ENCODE results near the gene ID4. TPM values are rescaled to one million over a fixed set of nuclear protein-coding genes. Genes with fewer than 3 reads are reported as not detected.

Gene ID4
- total and polyA plus RNA-seq, 4 donors: 58.6 to 247 (median 98.2) TPM

- H3K4me1 ChIP-seq (ENCODE audit: control insufficient read depth in 1 of 2, insufficient read depth in 2 of 2, low read length in 2 of 2): peaks cover 0 to 1% of the 10 kb centered on the region in 2 donors
- no peak overlapping the region for H3K4me3 ChIP-seq (ENCODE audit: low read length in 2 of 2)
- no peaks in the 10 kb centered on the region for H3K27me3 ChIP-seq (ENCODE audit: control insufficient read depth in 1 of 2, insufficient read depth in 2 of 2, low read length in 1 of 2)
- H3K36me3 ChIP-seq (ENCODE audit: control insufficient read depth in 1 of 2, insufficient read depth in 2 of 2, low read length in 1 of 2): no peaks in the 10 kb centered on the region
- 79 to 87% methylated on average over 6 of the region's 6 CpGs for WGBS, 2 donors
- H3K27ac ChIP-seq (ENCODE audit: low read depth in 1 of 2, low read length in 2 of 2): no peak overlapping the region
- DNase-seq (peak in 1 of 2 donors; percentile 48), ATAC-seq (ENCODE audit: low FRiP score) (no peak)
- H3K9me3 ChIP-seq (ENCODE audit: control insufficient read depth, low read length): no peaks in the 10 kb centered on the region
- intact Hi-C loops (cut with DNase I): no loop called here
Observed at GRCh38 chr6:19824058-19824807, 12.9 kb upstream of the ID4 start.

- intact Hi-C loops (cut with DNase I): no loop called here
- Histone ChIP-seq H3K27ac (ENCODE audit: low read depth in 1 of 2, low read length in 2 of 2) (no peak overlapping the region), H3K4me1 (ENCODE audit: control insufficient read depth in 1 of 2, insufficient read depth in 2 of 2, low read length in 2 of 2) (peaks cover 0 to 1% of the 10 kb centered on the region in 2 donors), H3K27me3 (ENCODE audit: control insufficient read depth in 1 of 2, insufficient read depth in 2 of 2, low read length in 1 of 2) (no peaks in the 10 kb centered on the region), H3K4me3 (ENCODE audit: low read length in 2 of 2) (no peak overlapping the region), H3K36me3 (ENCODE audit: control insufficient read depth in 1 of 2, insufficient read depth in 2 of 2, low read length in 1 of 2) (no peaks in the 10 kb centered on the region), H3K9me3 (ENCODE audit: control insufficient read depth, low read length) (no peaks in the 10 kb centered on the region)
- WGBS, 2 donors: 97% methylated on average over 5 of the region's 5 CpGs
- DNase-seq (no peak), ATAC-seq (ENCODE audit: low FRiP score) (no peak)
Observed at GRCh38 chr6:19827247-19827646, 9.9 kb upstream of the ID4 start.

- Histone ChIP-seq H3K4me3 (ENCODE audit: low read length in 2 of 2) (no peak overlapping the region), H3K27me3 (ENCODE audit: control insufficient read depth in 1 of 2, insufficient read depth in 2 of 2, low read length in 1 of 2) (no peaks in the 10 kb centered on the region), H3K27ac (ENCODE audit: low read depth in 1 of 2, low read length in 2 of 2) (no peak overlapping the region), H3K36me3 (ENCODE audit: control insufficient read depth in 1 of 2, insufficient read depth in 2 of 2, low read length in 1 of 2) (no peaks in the 10 kb centered on the region), H3K9me3 (ENCODE audit: control insufficient read depth, low read length) (no peaks in the 10 kb centered on the region), H3K4me1 (ENCODE audit: control insufficient read depth in 1 of 2, insufficient read depth in 2 of 2, low read length in 2 of 2) (peaks cover 0 to 1% of the 10 kb centered on the region in 2 donors)
- intact Hi-C loops (cut with DNase I): no loop called here
- WGBS, 2 donors: 95 to 98% methylated on average over 1 of the region's 1 CpG
- ATAC-seq (ENCODE audit: low FRiP score) (no peak), DNase-seq (no peak)
Observed at GRCh38 chr6:19827903-19828302, 9.3 kb upstream of the ID4 start.

- H3K27ac ChIP-seq (ENCODE audit: low read depth in 1 of 2, low read length in 2 of 2): no peak overlapping the region
- H3K9me3 ChIP-seq (ENCODE audit: control insufficient read depth, low read length): no peaks in the 10 kb centered on the region
- ATAC-seq (ENCODE audit: low FRiP score) (no peak), DNase-seq (no peak)
- H3K4me1 ChIP-seq (ENCODE audit: control insufficient read depth in 1 of 2, insufficient read depth in 2 of 2, low read length in 2 of 2): no peaks in the 10 kb centered on the region
- WGBS, 2 donors: 72 to 79% methylated on average over 2 of the region's 2 CpGs
- intact Hi-C loops (cut with DNase I): no loop called here
- no peaks in the 10 kb centered on the region for H3K36me3 ChIP-seq (ENCODE audit: control insufficient read depth in 1 of 2, insufficient read depth in 2 of 2, low read length in 1 of 2)
- H3K27me3 ChIP-seq (ENCODE audit: control insufficient read depth in 1 of 2, insufficient read depth in 2 of 2, low read length in 1 of 2): no peaks in the 10 kb centered on the region
- no peak overlapping the region for H3K4me3 ChIP-seq (ENCODE audit: low read length in 2 of 2)
Observed at GRCh38 chr6:19830171-19830570, 7.0 kb upstream of the ID4 start.

GRCh38 chr6:19831358-19831757, 5.8 kb upstream of the ID4 start:
- DNase-seq (no peak), ATAC-seq (ENCODE audit: low FRiP score) (no peak)
- intact Hi-C loops (cut with DNase I): no loop called here
- Histone ChIP-seq H3K4me3 (ENCODE audit: low read length in 2 of 2) (no peak overlapping the region), H3K27ac (ENCODE audit: low read depth in 1 of 2, low read length in 2 of 2) (no peak overlapping the region), H3K4me1 (ENCODE audit: control insufficient read depth in 1 of 2, insufficient read depth in 2 of 2, low read length in 2 of 2) (no peaks in the 10 kb centered on the region), H3K9me3 (ENCODE audit: control insufficient read depth, low read length) (no peaks in the 10 kb centered on the region), H3K27me3 (ENCODE audit: control insufficient read depth in 1 of 2, insufficient read depth in 2 of 2, low read length in 1 of 2) (no peaks in the 10 kb centered on the region), H3K36me3 (ENCODE audit: control insufficient read depth in 1 of 2, insufficient read depth in 2 of 2, low read length in 1 of 2) (no peaks in the 10 kb centered on the region)
- WGBS, 2 donors: 90 to 92% methylated on average over 1 of the region's 1 CpG

GRCh38 chr6:19833947-19834346, 3.2 kb upstream of the ID4 start:
- WGBS, 2 donors: 77 to 80% methylated on average over 5 of the region's 5 CpGs
- Histone ChIP-seq H3K4me3 (ENCODE audit: low read length in 2 of 2) (no peak overlapping the region), H3K27ac (ENCODE audit: low read depth in 1 of 2, low read length in 2 of 2) (no peak overlapping the region), H3K9me3 (ENCODE audit: control insufficient read depth, low read length) (no peaks in the 10 kb centered on the region), H3K4me1 (ENCODE audit: control insufficient read depth in 1 of 2, insufficient read depth in 2 of 2, low read length in 2 of 2) (no peaks in the 10 kb centered on the region), H3K27me3 (ENCODE audit: control insufficient read depth in 1 of 2, insufficient read depth in 2 of 2, low read length in 1 of 2) (no peaks in the 10 kb centered on the region), H3K36me3 (ENCODE audit: control insufficient read depth in 1 of 2, insufficient read depth in 2 of 2, low read length in 1 of 2) (no peaks in the 10 kb centered on the region)
- DNase-seq (no peak), ATAC-seq (ENCODE audit: low FRiP score) (no peak)
- intact Hi-C loops (cut with DNase I): no loop called here

- intact Hi-C loops (cut with DNase I): loop anchor here (5.0 kb wide), 2 partner anchors 33 to 168 kb away; no protein-coding TSS in a partner anchor
Observed at GRCh38 chr6:19834858-19835257, 2.3 kb upstream of the ID4 start.

GRCh38 chr6:19835605-19836004, 1.6 kb upstream of the ID4 start:
- Histone ChIP-seq H3K9me3 (ENCODE audit: control insufficient read depth, low read length) (no peaks in the 10 kb centered on the region), H3K4me3 (ENCODE audit: low read length in 2 of 2) (no peak overlapping the region), H3K27ac (ENCODE audit: low read depth in 1 of 2, low read length in 2 of 2) (no peak overlapping the region), H3K36me3 (ENCODE audit: control insufficient read depth in 1 of 2, insufficient read depth in 2 of 2, low read length in 1 of 2) (no peaks in the 10 kb centered on the region), H3K27me3 (ENCODE audit: control insufficient read depth in 1 of 2, insufficient read depth in 2 of 2, low read length in 1 of 2) (no peaks in the 10 kb centered on the region), H3K4me1 (ENCODE audit: control insufficient read depth in 1 of 2, insufficient read depth in 2 of 2, low read length in 2 of 2) (no peaks in the 10 kb centered on the region)
- 95 to 97% methylated on average over 4 of the region's 4 CpGs for WGBS, 2 donors
- DNase-seq (no peak), ATAC-seq (ENCODE audit: low FRiP score) (no peak)
- intact Hi-C loops (cut with DNase I): loop anchor here (5.0 kb wide), 2 partner anchors 33 to 168 kb away; no protein-coding TSS in a partner anchor

More at GRCh38 chr6:19834858-19835257, 2.3 kb upstream of the ID4 start:
- no peaks in the 10 kb centered on the region for H3K36me3 ChIP-seq (ENCODE audit: control insufficient read depth in 1 of 2, insufficient read depth in 2 of 2, low read length in 1 of 2)
- DNase-seq (no peak), ATAC-seq (ENCODE audit: low FRiP score) (no peak)
- H3K4me3 ChIP-seq (ENCODE audit: low read length in 2 of 2): no peak overlapping the region
- no peaks in the 10 kb centered on the region for H3K27me3 ChIP-seq (ENCODE audit: control insufficient read depth in 1 of 2, insufficient read depth in 2 of 2, low read length in 1 of 2)
- no peaks in the 10 kb centered on the region for H3K9me3 ChIP-seq (ENCODE audit: control insufficient read depth, low read length)
- WGBS, 2 donors: 86 to 96% methylated on average over 5 of the region's 5 CpGs
- no peaks in the 10 kb centered on the region for H3K4me1 ChIP-seq (ENCODE audit: control insufficient read depth in 1 of 2, insufficient read depth in 2 of 2, low read length in 2 of 2)
- no peak overlapping the region for H3K27ac ChIP-seq (ENCODE audit: low read depth in 1 of 2, low read length in 2 of 2)
